ENCODE data around the gene CTSD. TPM values are rescaled to one million over a fixed set of nuclear protein-coding genes. Genes with fewer than 3 reads are reported as not detected.

Gene CTSD
- total and polyA plus RNA-seq, 2 of the 8 experiments (the other 6 are each of a cell fraction or from before 2014, with no cell fraction given): 169 to 173 TPM

GRCh38 chr11:1780700-1781592 lies 17.2 kb upstream of the CTSD start (continued):
- TF ChIP-seq ASH2L (IDR thresholded peaks at IDR 0.05; ENCODE audit: low read length) (no peak), CREB1 (IDR thresholded peaks at IDR 0.05) (no peak), FOSL1 (IDR thresholded peaks at IDR 0.05; ENCODE audit: insufficient read depth, low read depth, low read length) (no peak)
